Endothelial cell of umbilical vein (primary cell): ENCODE measurements around the gene PPP1R15B. TPM values are rescaled to one million over a fixed set of nuclear protein-coding genes. Genes with fewer than 3 reads are reported as not detected.

Source experiments
- BruUV-seq: library from RNA; stranded (reverse); fragments of 400-500 nt; replicated peaks from 2 replicates; lab custom pipeline; 2021; lab: Mats Ljungman, UMichigan
- CTCF ChIA-PET: fragments of 300-600, 350-600 bp; sonication (Branson Sonifier 250); formaldehyde crosslinking; loops from one replicate; lab custom pipeline; 2021; ENCODE audit warnings: antibody characterized with exemption, inconsistent platforms; lab: Charles Lee
- POLR2A ChIA-PET: fragments of 300-600, 350-600 bp; sonication (Branson Sonifier 250); formaldehyde crosslinking; loops from one replicate; lab custom pipeline; 2021; ENCODE audit warnings: antibody characterized with exemption, inconsistent platforms; lab: Charles Lee
- DNase-seq: peaks from one replicate; pipeline ENCODE4 v3.0.0-alpha.2; 2011; ENCODE audit warnings: low read depth, low spot score
- FAIRE-seq: peaks from 2 replicates; lab custom pipeline; 2011; peaks lifted over from hg19 to GRCh38; lab: Jason Lieb, UNC
- H2AFZ ChIP-seq: 2 replicates; pipeline ENCODE4 v1.6.0; 2012; ENCODE audit warnings: low read depth, low read length, control low read depth, inconsistent platforms
- H3K27ac ChIP-seq: 2 replicates; pipeline ENCODE4 v1.5.1; 2011; ENCODE audit warnings: low read depth, mild to moderate bottlenecking, control low read depth, low read length, moderate library complexity; ENCODE audit not compliant: insufficient read depth
- H3K27me3 ChIP-seq, 2 experiments: 2 replicates each; pipeline versions ENCODE4 v1.6.0 to v1.6.1; 2011; ENCODE audit warnings: low read length in 2 of 2, mixed read lengths in 1 of 2; ENCODE audit not compliant: control insufficient read depth in 2 of 2, insufficient read depth in 2 of 2
- H3K36me3 ChIP-seq, 2 experiments: 2 replicates in 1 of 2; 3 replicates in 1 of 2; pipeline ENCODE4 v1.5.1; 2011; ENCODE audit warnings: low read length in 2 of 2, mild to moderate bottlenecking in 1 of 2, moderate library complexity in 1 of 2; ENCODE audit not compliant: control insufficient read depth in 2 of 2, insufficient read depth in 2 of 2; ENCODE audit errors: extremely low read depth in 1 of 2
- H3K4me1 ChIP-seq: 3 replicates; pipeline ENCODE4 v1.5.1; 2011; ENCODE audit warnings: mild to moderate bottlenecking, low read length; ENCODE audit not compliant: control insufficient read depth, insufficient read depth; ENCODE audit errors: extremely low read depth
- H3K4me2 ChIP-seq: 2 replicates; pipeline ENCODE4 v1.6.1; 2011; ENCODE audit warnings: low read length, control low read depth, mixed read lengths; ENCODE audit not compliant: insufficient read depth
- H3K4me3 ChIP-seq, 3 experiments: fragments of 200-600 bp in 1 of 3; sonication (generic), shearing (Covaris generic) in 1 of 3; replicated peaks in 1 of 3; 2 replicates each; pipeline ENCODE4 v1.5.1; 2011 to 2016; ENCODE audit warnings: control low read depth in 3 of 3, low read length in 3 of 3, mild to moderate bottlenecking in 2 of 3, inconsistent platforms in 1 of 3, low read depth in 1 of 3, moderate library complexity in 1 of 3; ENCODE audit not compliant: insufficient read depth in 1 of 3
- H3K79me2 ChIP-seq: 2 replicates; pipeline ENCODE4 v1.6.0; 2012; ENCODE audit warnings: low read length, inconsistent platforms; ENCODE audit not compliant: control insufficient read depth, insufficient read depth
- H3K9ac ChIP-seq: replicated peaks from 2 replicates; pipeline ENCODE3; 2011; ENCODE audit warnings: low read length, control low read depth; ENCODE audit not compliant: insufficient read depth; ENCODE audit errors: extremely low read depth
- H3K9me1 ChIP-seq: replicated peaks from 3 replicates; pipeline ENCODE4 v1.6.0; 2011; ENCODE audit warnings: mild to moderate bottlenecking, low read length; ENCODE audit not compliant: control insufficient read depth, insufficient read depth; ENCODE audit errors: extremely low read depth
- H3K9me3 ChIP-seq: replicated peaks from 2 replicates; pipeline ENCODE4 v1.5.1; 2012; ENCODE audit warnings: low read length, inconsistent platforms; ENCODE audit not compliant: control insufficient read depth, insufficient read depth
- H4K20me1 ChIP-seq: replicated peaks from 2 replicates; pipeline ENCODE3; 2011; ENCODE audit warnings: mild to moderate bottlenecking, low read length; ENCODE audit not compliant: control insufficient read depth, insufficient read depth; ENCODE audit errors: extremely low read depth
- CTCF ChIP-seq, 2 donors: IDR thresholded peaks; 1 replicate in 1 of 2; 2 replicates in 1 of 2; pipeline ENCODE4 v1.5.1; 2011; ENCODE audit warnings: low read length in 2 of 2, mild to moderate bottlenecking in 2 of 2, moderate library complexity in 2 of 2, control low read depth in 1 of 2, inconsistent platforms in 1 of 2, low read depth in 1 of 2; ENCODE audit not compliant: insufficient read depth in 1 of 2; ENCODE audit errors: extremely low read depth in 1 of 2
- EZH2 ChIP-seq: IDR thresholded peaks from 2 replicates; pipeline ENCODE4 v1.6.1; 2012; ENCODE audit warnings: borderline replicate concordance, low read depth, mild to moderate bottlenecking, moderate library complexity, low read length, inconsistent platforms; ENCODE audit not compliant: severe bottlenecking
- FOS ChIP-seq: IDR thresholded peaks from 2 replicates; pipeline ENCODE4 v1.6.1; 2011; ENCODE audit warnings: mild to moderate bottlenecking, low read length, moderate library complexity, borderline replicate concordance; ENCODE audit not compliant: insufficient read depth
- GATA2 ChIP-seq: IDR thresholded peaks from 2 replicates; pipeline ENCODE4 v1.7.0; 2011; ENCODE audit warnings: low read depth, mild to moderate bottlenecking, moderate library complexity, mixed read lengths, low read length; ENCODE audit not compliant: insufficient read length, insufficient read depth
- JUN ChIP-seq: IDR thresholded peaks from 2 replicates; pipeline ENCODE4 v1.6.1; 2011; ENCODE audit warnings: borderline replicate concordance, low read depth; ENCODE audit not compliant: insufficient read length, insufficient read depth
- MAX ChIP-seq: IDR thresholded peaks from 2 replicates; pipeline ENCODE4 v1.6.1; 2011; ENCODE audit not compliant: insufficient read depth, insufficient read length
- MYC ChIP-seq: IDR thresholded peaks from one replicate; pipeline ENCODE4 v1.6.1; 2011; ENCODE audit warnings: mild to moderate bottlenecking, low read depth, low read length
- POLR2A ChIP-seq: IDR thresholded peaks from 2 replicates; pipeline ENCODE4 v1.6.1; 2012; ENCODE audit warnings: low read depth, mild to moderate bottlenecking, control low read depth, low read length
- POLR2AphosphoS5 ChIP-seq: IDR thresholded peaks from 2 replicates; pipeline ENCODE4 v1.6.1; 2012; ENCODE audit warnings: low read depth, mild to moderate bottlenecking, control low read depth, low read length, moderate library complexity; ENCODE audit not compliant: insufficient read depth
- dilution Hi-C: fragments of 300-500 bp; cut with MboI; formaldehyde crosslinking; loops from one replicate; pipeline ENCODE4 v1.15.0; 2019; ENCODE audit warnings: low sequenced_read_pairs; ENCODE audit not compliant: extremely low pct_ligation_motif_present
- intact Hi-C: fragments of 100-400 bp; cut with micrococcal nuclease; formaldehyde crosslinking; loops from one replicate; pipeline ENCODE4 v1.10.0; 2022
- polyA plus RNA-seq, 4 experiments: library from polyadenylated mRNA; depleted of rRNA in 3 of 4; stranded (reverse) in 3 of 4; unstranded in 1 of 4; fragments of >200 nt; gene quantifications; 2 replicates each; pipeline versions ENCODE4 v1.2.1 to v1.2.3, GENCODE V29; 2011 to 2012; ENCODE audit warnings: missing spikeins in 1 of 4
- total RNA-seq: library from RNA; stranded (reverse); gene quantifications from 2 replicates; pipeline ENCODE4 v1.2.3, GENCODE V29; 2021

PPP1R15B gene
- total and polyA plus RNA-seq, 2 donors (not counting 3 experiments of a cell fraction or from before 2014, with no cell fraction given), result 16.8 to 39.8 TPM

GRCh38 chr1:204384636-204385352, 26.8 kb downstream of the PPP1R15B start:
- Histone ChIP-seq H2AFZ (peak overlapping the region; percentile 61), H3K9me3 (no peaks in the 10 kb centered on the region), H3K4me2 (no peak overlapping the region), H3K79me2 (no peaks in the 10 kb centered on the region), H3K9ac (no peak overlapping the region), H3K4me3 (no peak overlapping the region), H3K9me1 (no peaks in the 10 kb centered on the region), H4K20me1 (no peaks in the 10 kb centered on the region), H3K4me1 (peaks cover 9% of the 10 kb centered on the region), H3K27ac (no peak overlapping the region), H3K27me3 (no peaks in the 10 kb centered on the region), H3K36me3 (no peaks in the 10 kb centered on the region)
- FAIRE-seq, result peak; percentile 86
- no TSS peak for BruUV-seq
- intact Hi-C loops (no loop called here), dilution Hi-C loops (no loop called here)
- ChIA-PET CTCF (interaction anchor here (0.7 to 3.1 kb wide), 12 partner anchors 9 to 422 kb away, joined by 3 to 71 read pairs (median 4); partner anchors contain the start of genes GOLT1A and PIK3C2B), POLR2A (interaction anchor here (0.6 to 1.1 kb wide), 2 partner anchors 13 to 14 kb away, joined by 3 read pairs; no protein-coding TSS in a partner anchor)
- no peak for TF ChIP-seq MAX
- no peak for TF ChIP-seq CTCF (IDR thresholded peaks at IDR 0.05; ENCODE audit: extremely low read depth in 1 of 2, insufficient read depth in 1 of 2, low read depth in 1 of 2, low read length in 2 of 2)
- TF ChIP-seq FOS, result no peak
- no peak for TF ChIP-seq JUN
- TF ChIP-seq EZH2, result no peak
- TF ChIP-seq POLR2A, result no peak
- TF ChIP-seq GATA2, result no peak
- no peak for TF ChIP-seq POLR2AphosphoS5
- no peak for TF ChIP-seq MYC
- DNase-seq, result peak; percentile 78
